ENCODE measurements around the gene PSMB9.

The PSMB9 gene

GRCh38 chr6:32847795-32848194 lies 6.2 kb upstream of the PSMB9 start:
- no peak overlapping the region for H3K14ac ChIP-seq (ENCODE audit: low read length)
- no peak overlapping the region for H3K4ac ChIP-seq (ENCODE audit: low read length)
- no peak overlapping the region for H3K4me2 ChIP-seq (ENCODE audit: insufficient read depth, low read length, poor library complexity, severe bottlenecking)
- no peak overlapping the region for H3K18ac ChIP-seq (ENCODE audit: low read length)
- WGBS, 2 donors (ENCODE audit: extremely low coverage in 2 of 2, insufficient read length in 2 of 2, insufficient replicate concordance in 1 of 2) = no CpG with 5 or more reads among the region's 8 CpGs
- no peak overlapping the region for H3K4me3 ChIP-seq (ENCODE audit: low read length in 2 of 2)
- H4K91ac ChIP-seq (ENCODE audit: low read depth, low read length, poor library complexity) = no peak overlapping the region
- DNase-seq (ENCODE audit: low spot score) = no peak
- no peak overlapping the region for H2BK5ac ChIP-seq (ENCODE audit: low read length)
- peaks cover 6 to 90% (median 38%) of the 10 kb centered on the region in 3 experiments for H3K27me3 ChIP-seq (ENCODE audit: control insufficient read depth in 3 of 3, insufficient read depth in 3 of 3, low read depth in 1 of 3, low read length in 3 of 3)
- no peak overlapping the region for H3K27ac ChIP-seq (replicated peaks; ENCODE audit: low read length)
- no peak overlapping the region for H2AFZ ChIP-seq (ENCODE audit: low read length)
- no peak overlapping the region for H2AK5ac ChIP-seq (ENCODE audit: low read depth, low read length)
- no peak overlapping the region for H2BK120ac ChIP-seq (ENCODE audit: low read depth, low read length)
- no peak overlapping the region for H4K8ac ChIP-seq (ENCODE audit: low read depth, low read length)
- H2BK12ac ChIP-seq (ENCODE audit: low read length) = no peak overlapping the region
- H3K9ac ChIP-seq (ENCODE audit: low read depth, low read length, poor library complexity) = no peak overlapping the region
- peaks cover 0 to 1% of the 10 kb centered on the region in 2 donors for H3K9me3 ChIP-seq (replicated peaks in 1 of 2; ENCODE audit: control insufficient read depth in 2 of 2, insufficient read depth in 1 of 2, low read depth in 1 of 2, low read length in 2 of 2)
- H3K79me1 ChIP-seq (ENCODE audit: low read depth, low read length) = no peaks in the 10 kb centered on the region
- H3K36me3 ChIP-seq (replicated peaks in 1 of 2; ENCODE audit: control insufficient read depth in 2 of 2, insufficient read depth in 2 of 2, low read length in 2 of 2) = no peaks in the 10 kb centered on the region
- no peak overlapping the region for H2BK15ac ChIP-seq (ENCODE audit: low read length)
- H3K4me1 ChIP-seq (ENCODE audit: control insufficient read depth in 2 of 2, insufficient read depth in 1 of 2, low read depth in 1 of 2, low read length in 2 of 2) = peaks cover 1 to 4% of the 10 kb centered on the region in 2 donors
- no peak overlapping the region for H3K23ac ChIP-seq (ENCODE audit: low read depth, low read length, poor library complexity)

GRCh38 chr6:32849126-32849525 lies 4.9 kb upstream of the PSMB9 start:
- H4K8ac ChIP-seq (ENCODE audit: low read depth, low read length) = no peak overlapping the region
- no peak overlapping the region for H4K91ac ChIP-seq (ENCODE audit: low read depth, low read length, poor library complexity)
- H3K36me3 ChIP-seq (replicated peaks in 1 of 2; ENCODE audit: control insufficient read depth in 2 of 2, insufficient read depth in 2 of 2, low read length in 2 of 2) = no peaks in the 10 kb centered on the region
- no peak overlapping the region for H3K18ac ChIP-seq (ENCODE audit: low read length)
- no peak overlapping the region for H2AK5ac ChIP-seq (ENCODE audit: low read depth, low read length)
- no peaks in the 10 kb centered on the region for H3K9me3 ChIP-seq (replicated peaks in 1 of 2; ENCODE audit: control insufficient read depth in 2 of 2, insufficient read depth in 1 of 2, low read depth in 1 of 2, low read length in 2 of 2)
- no peak overlapping the region for H2BK120ac ChIP-seq (ENCODE audit: low read depth, low read length)
- no CpG with 5 or more reads among the region's 6 CpGs for WGBS, 2 donors (ENCODE audit: extremely low coverage in 2 of 2, insufficient read length in 2 of 2, insufficient replicate concordance in 1 of 2)
- no peaks in the 10 kb centered on the region for H3K79me1 ChIP-seq (ENCODE audit: low read depth, low read length)
- H3K4me2 ChIP-seq (ENCODE audit: insufficient read depth, low read length, poor library complexity, severe bottlenecking) = no peak overlapping the region
- H2BK12ac ChIP-seq (ENCODE audit: low read length) = no peak overlapping the region
- H2AFZ ChIP-seq (ENCODE audit: low read length) = no peak overlapping the region
- H3K9ac ChIP-seq (ENCODE audit: low read depth, low read length, poor library complexity) = no peak overlapping the region
- H3K23ac ChIP-seq (ENCODE audit: low read depth, low read length, poor library complexity) = no peak overlapping the region
- no peak overlapping the region for H3K4me3 ChIP-seq (ENCODE audit: low read length in 2 of 2)
- DNase-seq (ENCODE audit: low spot score) = no peak
- H3K4me1 ChIP-seq (ENCODE audit: control insufficient read depth in 2 of 2, insufficient read depth in 1 of 2, low read depth in 1 of 2, low read length in 2 of 2) = peaks cover 1 to 11% of the 10 kb centered on the region in 2 donors
- H2BK5ac ChIP-seq (ENCODE audit: low read length) = no peak overlapping the region
- H3K27ac ChIP-seq (replicated peaks; ENCODE audit: low read length) = no peak overlapping the region
- H3K14ac ChIP-seq (ENCODE audit: low read length) = no peak overlapping the region
- peaks cover 6 to 87% (median 33%) of the 10 kb centered on the region in 3 experiments for H3K27me3 ChIP-seq (ENCODE audit: control insufficient read depth in 3 of 3, insufficient read depth in 3 of 3, low read depth in 1 of 3, low read length in 3 of 3)
- no peak overlapping the region for H2BK15ac ChIP-seq (ENCODE audit: low read length)
- no peak overlapping the region for H3K4ac ChIP-seq (ENCODE audit: low read length)

- no peak overlapping the region for H3K27ac ChIP-seq (replicated peaks; ENCODE audit: low read length)
- H3K4me3 ChIP-seq (ENCODE audit: low read length in 2 of 2) = no peak overlapping the region
- H2BK12ac ChIP-seq (ENCODE audit: low read length) = no peak overlapping the region
- no peak overlapping the region for H3K18ac ChIP-seq (ENCODE audit: low read length)
- H3K9ac ChIP-seq (ENCODE audit: low read depth, low read length, poor library complexity) = no peak overlapping the region
- peaks cover 6 to 92% (median 41%) of the 10 kb centered on the region in 3 experiments for H3K27me3 ChIP-seq (ENCODE audit: control insufficient read depth in 3 of 3, insufficient read depth in 3 of 3, low read depth in 1 of 3, low read length in 3 of 3)
- no peak overlapping the region for H4K91ac ChIP-seq (ENCODE audit: low read depth, low read length, poor library complexity)
- H3K23ac ChIP-seq (ENCODE audit: low read depth, low read length, poor library complexity) = no peak overlapping the region
- peaks cover 2 to 14% of the 10 kb centered on the region in 2 donors for H3K4me1 ChIP-seq (ENCODE audit: control insufficient read depth in 2 of 2, insufficient read depth in 1 of 2, low read depth in 1 of 2, low read length in 2 of 2)
- H3K14ac ChIP-seq (ENCODE audit: low read length) = no peak overlapping the region
- no peak overlapping the region for H3K4ac ChIP-seq (ENCODE audit: low read length)
- no peak for DNase-seq (ENCODE audit: low spot score)
- no peak overlapping the region for H2AFZ ChIP-seq (ENCODE audit: low read length)
- H3K9me3 ChIP-seq (replicated peaks in 1 of 2; ENCODE audit: control insufficient read depth in 2 of 2, insufficient read depth in 1 of 2, low read depth in 1 of 2, low read length in 2 of 2) = no peaks in the 10 kb centered on the region
- H2BK5ac ChIP-seq (ENCODE audit: low read length) = no peak overlapping the region
- no peak overlapping the region for H3K4me2 ChIP-seq (ENCODE audit: insufficient read depth, low read length, poor library complexity, severe bottlenecking)
- no peaks in the 10 kb centered on the region for H3K79me1 ChIP-seq (ENCODE audit: low read depth, low read length)
- no peak overlapping the region for H2BK120ac ChIP-seq (ENCODE audit: low read depth, low read length)
- no peaks in the 10 kb centered on the region for H3K36me3 ChIP-seq (replicated peaks in 1 of 2; ENCODE audit: control insufficient read depth in 2 of 2, insufficient read depth in 2 of 2, low read length in 2 of 2)
- no peak overlapping the region for H2BK15ac ChIP-seq (ENCODE audit: low read length)
- no peak overlapping the region for H4K8ac ChIP-seq (ENCODE audit: low read depth, low read length)
- no CpG with 5 or more reads among the region's 4 CpGs for WGBS, 2 donors (ENCODE audit: extremely low coverage in 2 of 2, insufficient read length in 2 of 2, insufficient replicate concordance in 1 of 2)
- H2AK5ac ChIP-seq (ENCODE audit: low read depth, low read length) = no peak overlapping the region
These were observed 3.0 kb upstream of the PSMB9 start for GRCh38 chr6:32851025-32851424.

GRCh38 chr6:32852018-32852843 lies 1.8 kb upstream of the PSMB9 start:
- H4K91ac ChIP-seq (ENCODE audit: low read depth, low read length, poor library complexity) = no peak overlapping the region
- H2BK15ac ChIP-seq (ENCODE audit: low read length) = no peak overlapping the region
- no peak overlapping the region for H3K18ac ChIP-seq (ENCODE audit: low read length)
- no peaks in the 10 kb centered on the region for H3K79me1 ChIP-seq (ENCODE audit: low read depth, low read length)
- H2AFZ ChIP-seq (ENCODE audit: low read length) = peak overlapping the region; percentile 99
- no peak overlapping the region for H2BK120ac ChIP-seq (ENCODE audit: low read depth, low read length)
- no peak overlapping the region for H3K23ac ChIP-seq (ENCODE audit: low read depth, low read length, poor library complexity)
- peak overlapping the region; percentile 99 for H3K4me2 ChIP-seq (ENCODE audit: insufficient read depth, low read length, poor library complexity, severe bottlenecking)
- DNase-seq (ENCODE audit: low spot score) = no peak
- peak overlapping the region; percentile 25 for H2BK5ac ChIP-seq (ENCODE audit: low read length)
- H3K4me3 ChIP-seq (ENCODE audit: low read length in 2 of 2) = peak overlapping the region; percentile 71 to 86
- peaks cover 2 to 14% of the 10 kb centered on the region in 2 donors for H3K4me1 ChIP-seq (ENCODE audit: control insufficient read depth in 2 of 2, insufficient read depth in 1 of 2, low read depth in 1 of 2, low read length in 2 of 2)
- no peak overlapping the region for H3K27ac ChIP-seq (replicated peaks; ENCODE audit: low read length)
- no peak overlapping the region for H3K14ac ChIP-seq (ENCODE audit: low read length)
- H3K36me3 ChIP-seq (replicated peaks in 1 of 2; ENCODE audit: control insufficient read depth in 2 of 2, insufficient read depth in 2 of 2, low read length in 2 of 2) = no peaks in the 10 kb centered on the region
- no peak overlapping the region for H2AK5ac ChIP-seq (ENCODE audit: low read depth, low read length)
- H4K8ac ChIP-seq (ENCODE audit: low read depth, low read length) = no peak overlapping the region
- no CpG with 5 or more reads among the region's 23 CpGs for WGBS, 2 donors (ENCODE audit: extremely low coverage in 2 of 2, insufficient read length in 2 of 2, insufficient replicate concordance in 1 of 2)
- H3K4ac ChIP-seq (ENCODE audit: low read length) = no peak overlapping the region
- H3K9ac ChIP-seq (ENCODE audit: low read depth, low read length, poor library complexity) = peak overlapping the region; percentile 89
- H3K9me3 ChIP-seq (replicated peaks in 1 of 2; ENCODE audit: control insufficient read depth in 2 of 2, insufficient read depth in 1 of 2, low read depth in 1 of 2, low read length in 2 of 2) = no peaks in the 10 kb centered on the region
- peaks cover 6 to 94% (median 42%) of the 10 kb centered on the region in 3 experiments for H3K27me3 ChIP-seq (ENCODE audit: control insufficient read depth in 3 of 3, insufficient read depth in 3 of 3, low read depth in 1 of 3, low read length in 3 of 3)
- no peak overlapping the region for H2BK12ac ChIP-seq (ENCODE audit: low read length)
